GM19455 (cell line): ENCODE results near the gene MFNG.

Experiments used
- ATAC-seq: cut with Tn5 transposase; IDR thresholded peaks from one replicate; pipeline ENCODE4 v1.9.1; 2021; ENCODE audit not compliant: unreplicated experiment

Gene MFNG

GRCh38 chr22:37427711-37428635 lies 58.2 kb downstream of the MFNG start:
- ATAC-seq, result no peak

- ATAC-seq, result no peak
Measured at GRCh38 chr22:37427135-37427710, 59.0 kb downstream of the MFNG start, which contains the start of gene ELFN2. Gene ELFN2 (minus strand): TSS chr22:37427479. CDS start chr22:37375534, 51,945 bp downstream.

- no peak for ATAC-seq
Measured at GRCh38 chr22:37426706-37427134, 59.5 kb downstream of the MFNG start.

- no peak for ATAC-seq
Measured at GRCh38 chr22:37425800-37426705, 60.1 kb downstream of the MFNG start.

- no peak for ATAC-seq
Measured at GRCh38 chr22:37425369-37425768, 60.8 kb downstream of the MFNG start.

- ATAC-seq, result no peak
Measured at GRCh38 chr22:37423283-37423682, 62.9 kb downstream of the MFNG start.

GRCh38 chr22:37421468-37421877 lies 64.7 kb downstream of the MFNG start:
- no peak for ATAC-seq

GRCh38 chr22:37420686-37421467 lies 65.3 kb downstream of the MFNG start:
- no peak for ATAC-seq

- ATAC-seq, result no peak
Measured at GRCh38 chr22:37419969-37420685, 66.1 kb downstream of the MFNG start.

- no peak for ATAC-seq
Measured at GRCh38 chr22:37419370-37419968, 66.7 kb downstream of the MFNG start.
